ENCODE results near the gene NSF. TPM values are rescaled to one million over a fixed set of nuclear protein-coding genes. Genes with fewer than 3 reads are reported as not detected.
"Not testable (repeated sequence)": the region's sequence is repeated elsewhere in the genome, so short reads cannot be mapped to it uniquely, and the experiment has no call there.

The NSF gene
- total RNA-seq, 1 donor from 2014 or later: 89.3 TPM

GRCh38 chr17:46792071-46792470, 201.6 kb downstream of the NSF start:
- DNase-seq (ENCODE audit: low spot score in 2 of 2) (no peak), FAIRE-seq (no peak)

GRCh38 chr17:46793023-46793422, 202.6 kb downstream of the NSF start:
- not testable (repeated sequence) for DNase-seq (ENCODE audit: low spot score in 2 of 2); FAIRE-seq

- DNase-seq (ENCODE audit: low spot score in 2 of 2) (no peak), FAIRE-seq (no peak)
Measured at GRCh38 chr17:46793541-46793940, 203.1 kb downstream of the NSF start.

- FAIRE-seq (no peak), DNase-seq (ENCODE audit: low spot score in 2 of 2) (no peak)
Measured at GRCh38 chr17:46794318-46794717, 203.8 kb downstream of the NSF start.

GRCh38 chr17:46795379-46795952, 205.0 kb downstream of the NSF start:
- no peak for DNase-seq (ENCODE audit: low spot score in 2 of 2)
- FAIRE-seq: no peak

- FAIRE-seq: no peak
- no peak for DNase-seq (ENCODE audit: low spot score in 2 of 2)
Measured at GRCh38 chr17:46796084-46796483, 205.6 kb downstream of the NSF start.

GRCh38 chr17:46796524-46796923, 206.1 kb downstream of the NSF start:
- no peak for DNase-seq (ENCODE audit: low spot score in 2 of 2)
- FAIRE-seq: no peak

- DNase-seq (ENCODE audit: low spot score in 2 of 2): no peak
- no peak for FAIRE-seq
Measured at GRCh38 chr17:46796956-46797530, 206.6 kb downstream of the NSF start.

GRCh38 chr17:46800573-46800972, 210.1 kb downstream of the NSF start:
- DNase-seq (ENCODE audit: low spot score in 2 of 2) (no peak), FAIRE-seq (no peak)

GRCh38 chr17:46802800-46803199, 212.3 kb downstream of the NSF start:
- DNase-seq (ENCODE audit: low spot score in 2 of 2) (no peak), FAIRE-seq (no peak)

GRCh38 chr17:46803544-46803943, 213.1 kb downstream of the NSF start:
- DNase-seq (ENCODE audit: low spot score in 2 of 2): no peak
- no peak for FAIRE-seq

GRCh38 chr17:46805771-46806170, 215.3 kb downstream of the NSF start:
- no peak for DNase-seq (ENCODE audit: low spot score in 2 of 2)
- no peak for FAIRE-seq

Other genes starting within 250 kb of the NSF start
- 20.0 TPM for gene ARL17B, start 228.9 kb upstream of the NSF start, total RNA-seq
- gene LRRC37A2, start 78.2 kb upstream of the NSF start, total RNA-seq: 9.4 TPM
- gene ARL17A, start 11.0 kb upstream of the NSF start, total RNA-seq: 13.9 TPM
- 6.1 TPM for gene WNT3, start 228.0 kb downstream of the NSF start, total RNA-seq